NCI-H2196 treated with DMSO at 0.1 percent for 48 hours (cell line): Measurements from ENCODE around the gene GNAI3.

Source experiments
- DNase-seq: peaks from one replicate; lab custom pipeline; 2025; ENCODE audit not compliant: unreplicated experiment; lab: John Stamatoyannopoulos, UW

The GNAI3 gene

GRCh38 chr1:109523706-109524105 lies 24.7 kb upstream of the GNAI3 start:
- no peak for DNase-seq

- no peak for DNase-seq
Measured at GRCh38 chr1:109527098-109527811, 21.2 kb upstream of the GNAI3 start.

GRCh38 chr1:109527846-109528695 lies 20.3 kb upstream of the GNAI3 start:
- no peak for DNase-seq

GRCh38 chr1:109528712-109529111 lies 19.7 kb upstream of the GNAI3 start:
- DNase-seq = no peak

GRCh38 chr1:109529881-109530456 lies 18.4 kb upstream of the GNAI3 start:
- no peak for DNase-seq

GRCh38 chr1:109530457-109531087 lies 17.8 kb upstream of the GNAI3 start:
- DNase-seq = peak; percentile 21

GRCh38 chr1:109531380-109531779 lies 17.0 kb upstream of the GNAI3 start:
- DNase-seq = no peak

- DNase-seq = no peak
Measured at GRCh38 chr1:109531826-109532364, 16.5 kb upstream of the GNAI3 start.

GRCh38 chr1:109532365-109533136 lies 15.9 kb upstream of the GNAI3 start:
- DNase-seq = peak; percentile 83

- no peak for DNase-seq
Measured at GRCh38 chr1:109534307-109534858, 14.0 kb upstream of the GNAI3 start.

GRCh38 chr1:109535481-109535880 lies 12.9 kb upstream of the GNAI3 start:
- DNase-seq = no peak

GRCh38 chr1:109535971-109536491 lies 12.4 kb upstream of the GNAI3 start:
- peak; percentile 87 for DNase-seq

GRCh38 chr1:109537450-109538178 lies 10.8 kb upstream of the GNAI3 start:
- DNase-seq = no peak

- no peak for DNase-seq
Measured at GRCh38 chr1:109538827-109539555, 9.4 kb upstream of the GNAI3 start.

- no peak for DNase-seq
Measured at GRCh38 chr1:109539676-109540075, 8.7 kb upstream of the GNAI3 start, which contains the start of gene GPR61. Gene GPR61 (plus strand): TSS chr1:109539872. CDS start chr1:109543023, 3,151 bp downstream.

GRCh38 chr1:109541102-109541501 lies 7.3 kb upstream of the GNAI3 start:
- no peak for DNase-seq

GRCh38 chr1:109542657-109543056 lies 5.8 kb upstream of the GNAI3 start:
- DNase-seq = no peak

GRCh38 chr1:109543283-109543987 lies 5.0 kb upstream of the GNAI3 start:
- DNase-seq = no peak
